Measurements from ENCODE around the gene IKZF1. TPM values are rescaled to one million over a fixed set of nuclear protein-coding genes. Genes with fewer than 3 reads are reported as not detected.

IKZF1 gene
- total and polyA plus RNA-seq, 9 of the 15 experiments (the other 6 are each of a cell fraction or from before 2014, with no cell fraction given), result 12.6 to 85.3 (median 44.7) TPM

DNA sequence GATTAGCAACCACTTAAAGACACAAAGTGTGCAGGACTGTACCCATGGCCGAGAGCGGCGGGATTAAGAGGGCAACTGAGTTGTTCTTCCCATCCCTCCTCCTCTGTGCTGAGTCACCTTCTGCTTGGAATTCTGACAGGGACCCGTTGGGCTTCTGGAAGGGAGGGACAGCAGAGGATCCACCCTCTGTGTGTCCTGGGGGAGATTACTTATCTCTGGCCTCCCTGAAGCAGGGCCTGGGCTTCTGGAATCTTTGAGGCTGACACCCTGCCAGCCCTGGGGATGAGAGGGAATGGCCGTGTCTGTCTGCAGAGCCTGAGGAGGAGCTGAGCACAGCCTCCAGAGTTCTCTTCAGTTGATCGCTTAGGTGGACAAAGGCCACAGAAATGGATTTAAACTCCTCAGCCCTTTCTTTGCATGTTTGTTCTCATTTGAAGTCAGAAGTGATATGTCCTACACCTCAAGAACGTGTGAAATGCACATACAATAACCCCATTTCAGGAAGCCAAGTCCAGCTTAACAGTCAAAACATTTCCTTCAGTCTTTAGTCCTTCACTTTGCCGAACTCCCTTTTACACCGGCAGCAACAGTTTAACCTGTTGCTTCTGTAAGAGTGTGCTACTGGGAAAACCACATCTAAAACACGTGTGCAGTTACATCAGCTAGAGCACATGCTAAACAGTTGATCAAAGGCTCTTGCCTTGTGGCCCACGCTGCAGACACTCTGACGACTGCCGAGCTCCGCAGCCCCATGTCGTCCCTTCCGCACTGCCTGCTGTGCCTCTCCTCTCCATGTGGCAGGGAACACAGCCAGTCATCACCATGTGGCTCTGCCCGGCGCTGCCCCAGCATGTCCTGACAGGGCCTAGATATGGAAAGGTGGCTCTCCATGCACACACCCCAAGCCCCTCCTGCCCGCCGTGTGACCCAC is 55.7 kb downstream of the IKZF1 start (continued):
- TF ChIP-seq POLR2G (IDR thresholded peaks at IDR 0.05; ENCODE audit: low read depth, low read length) (peak; percentile 45; the same call in 1 of the 2 replicates), FUS (optimal IDR thresholded peaks at IDR 0.05; ENCODE audit: low read depth, low read length) (no peak), MGA (IDR thresholded peaks at IDR 0.05) (peak; percentile 98), IRF2 (CRISPR knock-in tag; IDR thresholded peaks at IDR 0.05) (no peak), RHOXF2B (CRISPR knock-in tag; conservative IDR thresholded peaks at IDR 0.05) (no peak), DIDO1 (tag; IDR thresholded peaks at IDR 0.05; ENCODE audit: low read depth) (0 out of 2 replicates have a peak, but pooled peaks have one; percentile 44), TRIM25 (IDR thresholded peaks at IDR 0.05; ENCODE audit: borderline replicate concordance) (no peak), EP400 (IDR thresholded peaks at IDR 0.05) (peak; percentile 90), JUND (IDR thresholded peaks at IDR 0.05; ENCODE audit: borderline replicate concordance, low read depth, low read length) (peak; percentile 83), JUND (tag; IDR thresholded peaks at IDR 0.05; ENCODE audit: borderline replicate concordance, low read depth, low read length) (peak; percentile 58; the same call in 1 of the 3 replicates)
- TF ChIP-seq, protein P1, sequence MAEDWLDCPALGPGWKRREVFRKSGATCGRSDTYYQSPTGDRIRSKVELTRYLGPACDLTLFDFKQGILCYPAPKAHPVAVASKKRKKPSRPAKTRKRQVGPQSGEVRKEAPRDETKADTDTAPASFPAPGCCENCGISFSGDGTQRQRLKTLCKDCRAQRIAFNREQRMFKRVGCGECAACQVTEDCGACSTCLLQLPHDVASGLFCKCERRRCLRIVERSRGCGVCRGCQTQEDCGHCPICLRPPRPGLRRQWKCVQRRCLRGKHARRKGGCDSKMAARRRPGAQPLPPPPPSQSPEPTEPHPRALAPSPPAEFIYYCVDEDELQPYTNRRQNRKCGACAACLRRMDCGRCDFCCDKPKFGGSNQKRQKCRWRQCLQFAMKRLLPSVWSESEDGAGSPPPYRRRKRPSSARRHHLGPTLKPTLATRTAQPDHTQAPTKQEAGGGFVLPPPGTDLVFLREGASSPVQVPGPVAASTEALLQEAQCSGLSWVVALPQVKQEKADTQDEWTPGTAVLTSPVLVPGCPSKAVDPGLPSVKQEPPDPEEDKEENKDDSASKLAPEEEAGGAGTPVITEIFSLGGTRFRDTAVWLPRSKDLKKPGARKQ (CRISPR knock-in tag; IDR thresholded peaks at IDR 0.05), result peak; percentile 80; the same call in 1 of the 2 replicates
